ENCODE data around the gene NOS2. TPM values are rescaled to one million over a fixed set of nuclear protein-coding genes. Genes with fewer than 3 reads are reported as not detected.

NOS2 gene
- total and polyA plus RNA-seq, 2 donors (not counting 1 experiment from before 2014, with no cell fraction given), result under 0.01 TPM; not detected in 1

DNA sequence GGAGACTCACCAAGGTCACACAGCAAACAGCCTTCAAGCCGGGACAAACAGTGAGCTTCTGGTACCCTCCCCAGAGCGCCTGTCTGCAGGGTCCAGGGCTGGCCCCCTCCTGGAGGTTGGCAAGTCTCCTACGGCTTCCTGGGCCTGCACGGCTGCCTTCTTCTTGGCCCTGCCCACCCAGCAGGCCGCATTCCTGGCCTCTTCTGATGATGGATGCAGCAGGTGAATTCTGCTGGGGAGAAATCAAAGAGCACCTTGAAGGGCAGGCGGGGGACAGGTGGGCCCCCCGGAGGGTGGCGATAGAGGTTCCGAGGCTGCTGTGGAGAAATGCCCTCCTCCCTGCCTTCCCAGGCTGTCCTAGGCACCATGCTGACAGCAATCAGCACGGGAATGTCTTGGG lies 3.8 kb upstream of the NOS2 start:
- TF ChIP-seq EZH2 (IDR thresholded peaks at IDR 0.05; ENCODE audit: low read length, missing control alignments), result no peak
- TF ChIP-seq, protein P1, sequence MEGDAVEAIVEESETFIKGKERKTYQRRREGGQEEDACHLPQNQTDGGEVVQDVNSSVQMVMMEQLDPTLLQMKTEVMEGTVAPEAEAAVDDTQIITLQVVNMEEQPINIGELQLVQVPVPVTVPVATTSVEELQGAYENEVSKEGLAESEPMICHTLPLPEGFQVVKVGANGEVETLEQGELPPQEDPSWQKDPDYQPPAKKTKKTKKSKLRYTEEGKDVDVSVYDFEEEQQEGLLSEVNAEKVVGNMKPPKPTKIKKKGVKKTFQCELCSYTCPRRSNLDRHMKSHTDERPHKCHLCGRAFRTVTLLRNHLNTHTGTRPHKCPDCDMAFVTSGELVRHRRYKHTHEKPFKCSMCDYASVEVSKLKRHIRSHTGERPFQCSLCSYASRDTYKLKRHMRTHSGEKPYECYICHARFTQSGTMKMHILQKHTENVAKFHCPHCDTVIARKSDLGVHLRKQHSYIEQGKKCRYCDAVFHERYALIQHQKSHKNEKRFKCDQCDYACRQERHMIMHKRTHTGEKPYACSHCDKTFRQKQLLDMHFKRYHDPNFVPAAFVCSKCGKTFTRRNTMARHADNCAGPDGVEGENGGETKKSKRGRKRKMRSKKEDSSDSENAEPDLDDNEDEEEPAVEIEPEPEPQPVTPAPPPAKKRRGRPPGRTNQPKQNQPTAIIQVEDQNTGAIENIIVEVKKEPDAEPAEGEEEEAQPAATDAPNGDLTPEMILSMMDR (conservative IDR thresholded peaks at IDR 0.05 in 1 of 2, IDR thresholded peaks at IDR 0.05 in 1 of 2; ENCODE audit: low read depth in 1 of 2, low read length in 2 of 2), result no peak
- H3K27ac ChIP-seq (ENCODE audit: insufficient read depth, low read length), result no peak overlapping the region

DNA sequence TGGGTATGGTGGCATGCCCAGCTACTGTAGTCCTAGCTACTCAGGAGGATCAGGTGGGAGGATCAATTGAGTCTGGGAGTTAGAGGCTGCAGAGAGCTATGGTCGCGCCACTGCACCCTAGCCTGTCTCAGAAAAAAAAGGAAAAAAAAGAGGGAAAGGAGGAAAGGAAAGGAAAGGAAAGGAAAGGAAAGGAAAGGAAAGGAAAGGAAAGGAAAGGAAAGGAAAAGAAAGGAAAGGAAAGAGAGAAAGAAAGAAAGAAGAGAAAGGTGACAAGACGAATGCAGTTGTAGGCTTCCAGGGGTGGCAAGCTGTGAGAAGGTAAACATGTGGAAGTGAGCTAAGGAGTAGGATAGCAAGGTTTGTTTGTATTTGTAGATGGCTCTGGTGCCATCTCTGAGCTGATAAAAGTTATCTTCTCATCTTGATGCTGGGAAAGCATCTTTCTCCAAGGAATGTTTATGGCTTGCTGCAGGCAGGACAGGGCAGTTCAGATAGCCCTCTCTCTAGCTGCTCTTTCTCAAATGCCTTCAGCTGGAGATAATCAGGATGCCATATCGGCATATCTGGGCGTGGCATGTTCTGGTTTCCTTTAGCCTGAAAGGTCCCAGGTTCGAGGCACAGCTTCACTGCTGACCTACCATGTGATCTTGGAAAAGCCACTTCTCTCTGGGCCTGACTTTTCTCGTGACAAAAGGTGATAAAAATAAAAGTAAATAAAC lies 2.8 kb upstream of the NOS2 start:
- no peak overlapping the region for H3K27ac ChIP-seq (ENCODE audit: insufficient read depth, low read length)
- H3K79me2 ChIP-seq (ENCODE audit: control insufficient read depth, insufficient read depth, low read length), result no peaks in the 10 kb centered on the region
- H2AFZ ChIP-seq (ENCODE audit: low read length), result no peak overlapping the region
- DNase-seq (ENCODE audit: low read depth in 2 of 2), result no peak
- H3K4me1 ChIP-seq (ENCODE audit: control insufficient read depth, extremely low read depth, insufficient read depth, low read length), result no peaks in the 10 kb centered on the region
- H3K36me3 ChIP-seq (ENCODE audit: control insufficient read depth, insufficient read depth, low read length), result no peaks in the 10 kb centered on the region
- no peaks in the 10 kb centered on the region for H4K20me1 ChIP-seq (ENCODE audit: control insufficient read depth, extremely low read depth, insufficient read depth, low read length)
- no peak overlapping the region for H3K4me2 ChIP-seq (ENCODE audit: extremely low read depth, insufficient read depth, low read length)
- no peak overlapping the region for H3K4me3 ChIP-seq (replicated peaks in 1 of 4; ENCODE audit: control extremely low read depth in 1 of 4, insufficient read depth in 1 of 4, low read depth in 3 of 4, low read length in 4 of 4)
- no peak for TF ChIP-seq EZH2 (IDR thresholded peaks at IDR 0.05; ENCODE audit: low read length, missing control alignments)
- H3K9ac ChIP-seq (ENCODE audit: insufficient read depth, low read length), result no peak overlapping the region
- no peaks in the 10 kb centered on the region for H3K9me3 ChIP-seq (ENCODE audit: control insufficient read depth, insufficient read depth, low read depth, low read length)
- H3K27me3 ChIP-seq (ENCODE audit: control insufficient read depth, insufficient read depth, low read length), result no peaks in the 10 kb centered on the region

More for the DNA sequence above, 3.8 kb upstream of the NOS2 start:
- H3K4me1 ChIP-seq (ENCODE audit: control insufficient read depth, extremely low read depth, insufficient read depth, low read length), result no peaks in the 10 kb centered on the region
- no peaks in the 10 kb centered on the region for H3K79me2 ChIP-seq (ENCODE audit: control insufficient read depth, insufficient read depth, low read length)
- H4K20me1 ChIP-seq (ENCODE audit: control insufficient read depth, extremely low read depth, insufficient read depth, low read length), result no peaks in the 10 kb centered on the region
- H3K4me2 ChIP-seq (ENCODE audit: extremely low read depth, insufficient read depth, low read length), result no peak overlapping the region
- no peaks in the 10 kb centered on the region for H3K9me3 ChIP-seq (ENCODE audit: control insufficient read depth, insufficient read depth, low read depth, low read length)
- no peak overlapping the region for H2AFZ ChIP-seq (ENCODE audit: low read length)
- DNase-seq (ENCODE audit: low read depth in 2 of 2), result no peak
- no peak overlapping the region for H3K9ac ChIP-seq (ENCODE audit: insufficient read depth, low read length)
- no peaks in the 10 kb centered on the region for H3K36me3 ChIP-seq (ENCODE audit: control insufficient read depth, insufficient read depth, low read length)
- no peaks in the 10 kb centered on the region for H3K27me3 ChIP-seq (ENCODE audit: control insufficient read depth, insufficient read depth, low read length)
- no peak overlapping the region for H3K4me3 ChIP-seq (replicated peaks in 1 of 4; ENCODE audit: control extremely low read depth in 1 of 4, insufficient read depth in 1 of 4, low read depth in 3 of 4, low read length in 4 of 4)

DNA sequence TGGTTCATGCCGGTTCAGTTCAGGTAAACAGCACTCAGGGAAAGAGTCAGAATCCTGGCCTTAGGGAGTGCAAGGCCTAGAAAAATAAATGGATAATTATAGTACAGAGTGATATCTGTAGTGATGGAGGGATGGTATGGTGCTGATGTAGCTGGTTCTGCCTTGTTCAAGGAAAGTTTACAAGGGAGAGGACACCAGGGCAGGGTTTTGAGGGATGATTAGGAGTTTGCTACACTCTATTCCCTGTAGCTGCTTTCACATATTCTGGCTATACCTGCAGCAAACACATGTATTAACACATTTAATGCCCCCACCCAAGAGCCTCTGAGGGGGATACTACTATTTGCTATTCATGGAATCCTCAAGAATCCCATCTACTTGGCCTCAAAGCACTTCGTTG lies 1.7 kb upstream of the NOS2 start:
- Histone ChIP-seq H2AFZ (ENCODE audit: low read length) (no peak overlapping the region), H3K27me3 (ENCODE audit: control insufficient read depth, insufficient read depth, low read length) (no peaks in the 10 kb centered on the region), H3K36me3 (ENCODE audit: control insufficient read depth, insufficient read depth, low read length) (no peaks in the 10 kb centered on the region), H3K79me2 (ENCODE audit: control insufficient read depth, insufficient read depth, low read length) (no peaks in the 10 kb centered on the region), H3K4me3 (replicated peaks in 1 of 4; ENCODE audit: control extremely low read depth in 1 of 4, insufficient read depth in 1 of 4, low read depth in 3 of 4, low read length in 4 of 4) (no peak overlapping the region), H3K4me2 (ENCODE audit: extremely low read depth, insufficient read depth, low read length) (no peak overlapping the region), H3K9me3 (ENCODE audit: control insufficient read depth, insufficient read depth, low read depth, low read length) (no peaks in the 10 kb centered on the region), H4K20me1 (ENCODE audit: control insufficient read depth, extremely low read depth, insufficient read depth, low read length) (no peaks in the 10 kb centered on the region), H3K9ac (ENCODE audit: insufficient read depth, low read length) (no peak overlapping the region), H3K27ac (ENCODE audit: insufficient read depth, low read length) (no peak overlapping the region), H3K4me1 (ENCODE audit: control insufficient read depth, extremely low read depth, insufficient read depth, low read length) (no peaks in the 10 kb centered on the region)
- TF ChIP-seq, protein P1 (conservative IDR thresholded peaks at IDR 0.05 in 1 of 2, IDR thresholded peaks at IDR 0.05 in 1 of 2; ENCODE audit: low read depth in 1 of 2, low read length in 2 of 2), result no peak
- no peak for TF ChIP-seq EZH2 (IDR thresholded peaks at IDR 0.05; ENCODE audit: low read length, missing control alignments)
- DNase-seq (ENCODE audit: low read depth in 2 of 2), result no peak
